A673 (cell line): ENCODE data around the gene LRRC4. TPM values are rescaled to one million over a fixed set of nuclear protein-coding genes. Genes with fewer than 3 reads are reported as not detected.

Source experiments
- BruUV-seq: library from RNA; stranded (reverse); fragments of 400-500 nt; replicated peaks from 2 replicates; lab custom pipeline; 2021; lab: Mats Ljungman, UMichigan
- CTCF ChIA-PET: fragments of 300-600 bp; sonication (Branson Sonifier 250); formaldehyde crosslinking; loops from one replicate; lab custom pipeline; 2022; ENCODE audit warnings: antibody characterized with exemption; lab: Charles Lee
- POLR2A ChIA-PET: fragments of 300-600 bp; sonication (Branson Sonifier 250); formaldehyde crosslinking; loops from one replicate; lab custom pipeline; 2022; ENCODE audit warnings: antibody characterized with exemption; ENCODE audit not compliant: low non-redundant PET; lab: Charles Lee
- DNase-seq: peaks from one replicate; pipeline ENCODE4 v3.0.0-alpha.2; 2015; ENCODE audit warnings: low spot score
- H3K27ac ChIP-seq: fragments of 200-600 bp; sonication (generic); 2 replicates; pipeline ENCODE4 v1.5.1; 2016; ENCODE audit warnings: mixed run types, low read depth, mild to moderate bottlenecking, mixed read lengths, antibody characterized with exemption, low read length; ENCODE audit not compliant: poor library complexity, severe bottlenecking
- H3K27me3 ChIP-seq: fragments of 200-600 bp; sonication (generic); replicated peaks from 2 replicates; pipeline ENCODE4 v1.6.1; 2017; ENCODE audit warnings: mixed run types, low read depth, mild to moderate bottlenecking, mixed read lengths, antibody characterized with exemption, low read length; ENCODE audit not compliant: insufficient read depth, poor library complexity
- H3K36me3 ChIP-seq: fragments of 200-600 bp; sonication (generic); 2 replicates; pipeline ENCODE4 v1.6.1; 2016; ENCODE audit warnings: mixed run types, mild to moderate bottlenecking, mixed read lengths, antibody characterized with exemption, low read length; ENCODE audit not compliant: insufficient read depth, poor library complexity, severe bottlenecking
- H3K4me1 ChIP-seq: fragments of 200-600 bp; sonication (generic); 2 replicates; pipeline ENCODE4 v1.6.1; 2017; ENCODE audit warnings: mixed run types, mild to moderate bottlenecking, mixed read lengths, antibody characterized with exemption, low read length; ENCODE audit not compliant: insufficient read depth, poor library complexity, severe bottlenecking
- H3K4me3 ChIP-seq: fragments of 200-600 bp; sonication (generic); 2 replicates; pipeline ENCODE4 v1.5.1; 2016; ENCODE audit warnings: low read depth, mixed run types, mild to moderate bottlenecking, mixed read lengths, low read length; ENCODE audit not compliant: poor library complexity, severe bottlenecking
- H3K9me3 ChIP-seq: fragments of 200-600 bp; sonication (generic); 2 replicates; pipeline ENCODE4 v1.6.1; 2016; ENCODE audit warnings: mixed run types, low read depth, mild to moderate bottlenecking, mixed read lengths, antibody characterized with exemption, low read length; ENCODE audit not compliant: poor library complexity, severe bottlenecking
- CTCF ChIP-seq: fragments of 300-800, 200-600 bp; sonication (generic); conservative IDR thresholded peaks from 2 replicates; pipeline ENCODE4 v1.5.1; 2017; ENCODE audit warnings: low read depth, mild to moderate bottlenecking, antibody characterized with exemption, low read length, moderate library complexity, mixed read lengths
- EZH2 ChIP-seq: fragments of 200-600 bp; sonication (generic); IDR thresholded peaks from 2 replicates; pipeline ENCODE4 v1.6.1; 2017; ENCODE audit warnings: borderline replicate concordance, low read depth, mild to moderate bottlenecking, mixed read lengths, antibody characterized with exemption, low read length; ENCODE audit not compliant: poor library complexity, severe bottlenecking
- intact Hi-C: fragments of 100-400 bp; cut with micrococcal nuclease; formaldehyde crosslinking; loops from one replicate; pipeline ENCODE4 v1.10.0; 2022; ENCODE audit not compliant: unreplicated experiment
- total RNA-seq: library from RNA; stranded (reverse); gene quantifications from 2 replicates; pipeline ENCODE4 v1.2.3, GENCODE V29; 2021

Gene LRRC4
- total RNA-seq, 1 experiment from 2014 or later: 16.1 TPM

- intact Hi-C loops: no loop called here
- no peak overlapping the region for H3K27ac ChIP-seq
- no peaks in the 10 kb centered on the region for H3K9me3 ChIP-seq
- BruUV-seq: no TSS peak
- H3K4me1 ChIP-seq: no peaks in the 10 kb centered on the region
- H3K27me3 ChIP-seq: no peaks in the 10 kb centered on the region
- ChIA-PET POLR2A (no interaction called here), CTCF (no interaction called here)
- H3K36me3 ChIP-seq: no peaks in the 10 kb centered on the region
- DNase-seq: no peak
- TF ChIP-seq EZH2 (no peak), CTCF (no peak)
- H3K4me3 ChIP-seq: no peak overlapping the region
These were observed 28.1 kb downstream of the LRRC4 start for GRCh38 chr7:128003167-128003566.

- no peaks in the 10 kb centered on the region for H3K9me3 ChIP-seq
- no peak overlapping the region for H3K27ac ChIP-seq
- no peak overlapping the region for H3K4me3 ChIP-seq
- H3K4me1 ChIP-seq: no peaks in the 10 kb centered on the region
- no peak for DNase-seq
- POLR2A ChIA-PET: no interaction called here
- TF ChIP-seq CTCF: no peak
- no peak for TF ChIP-seq EZH2
- H3K27me3 ChIP-seq: no peaks in the 10 kb centered on the region
- intact Hi-C loops: no loop called here
- no TSS peak for BruUV-seq
- H3K36me3 ChIP-seq: no peaks in the 10 kb centered on the region
- CTCF ChIA-PET: no interaction called here
These were observed 30.4 kb downstream of the LRRC4 start for GRCh38 chr7:128000854-128001265.

GRCh38 chr7:128000048-128000447 lies 31.2 kb downstream of the LRRC4 start:
- H3K4me1 ChIP-seq: no peaks in the 10 kb centered on the region
- H3K27ac ChIP-seq: no peak overlapping the region
- ChIA-PET CTCF (interaction anchor here (0.6 kb wide), 1 partner anchor 18 kb away, joined by 5 read pairs; no protein-coding TSS in a partner anchor), POLR2A (no interaction called here)
- H3K36me3 ChIP-seq: no peaks in the 10 kb centered on the region
- H3K27me3 ChIP-seq: no peaks in the 10 kb centered on the region
- H3K4me3 ChIP-seq: no peak overlapping the region
- TF ChIP-seq EZH2 (no peak), CTCF (no peak)
- H3K9me3 ChIP-seq: no peaks in the 10 kb centered on the region
- intact Hi-C loops: no loop called here
- no peak for DNase-seq
- no TSS peak for BruUV-seq
